ENCODE results near the gene ATP8B4. TPM values are rescaled to one million over a fixed set of nuclear protein-coding genes. Genes with fewer than 3 reads are reported as not detected.
A peak's percentile ranks its signal among the peaks of the same experiment; 100 is the strongest.

Gene ATP8B4
- total RNA-seq, 6 experiments from 2014 or later: 0.31 to 1.6 (median 0.91) TPM

GRCh38 chr15:50059203-50059772, 59.7 kb downstream of the ATP8B4 start:
- H3K27me3 Mint-ChIP-seq (ENCODE audit: insufficient read depth): no peaks in the 10 kb centered on the region; the same call in 1 of the 2 replicates

GRCh38 chr15:50057905-50058639, 61.0 kb downstream of the ATP8B4 start:
- DNase-seq: no peak
- Mint-ChIP-seq H3K27ac (peak overlapping the region; percentile 38), H3K27me3 (ENCODE audit: insufficient read depth) (no peaks in the 10 kb centered on the region; the same call in none of the 2 replicates)

More at GRCh38 chr15:50059203-50059772, 59.7 kb downstream of the ATP8B4 start:
- DNase-seq: no peak
- Mint-ChIP-seq H3K9me3 (no peaks in the 10 kb centered on the region), H3K27ac (no peak overlapping the region), H3K4me1 (ENCODE audit: low read depth) (peaks cover 33% of the 10 kb centered on the region), H3K4me3 (no peak overlapping the region), H3K36me3 (ENCODE audit: low read depth) (no peaks in the 10 kb centered on the region; the same call in 1 of the 2 replicates)
- TF ChIP-seq CTCF (IDR thresholded peaks at IDR 0.05): no peak

GRCh38 chr15:50057196-50057595, 61.8 kb downstream of the ATP8B4 start:
- Mint-ChIP-seq H3K4me3 (no peak overlapping the region), H3K36me3 (ENCODE audit: low read depth) (no peaks in the 10 kb centered on the region; the same call in 1 of the 2 replicates), H3K4me1 (ENCODE audit: low read depth) (peaks cover 51% of the 10 kb centered on the region), H3K27me3 (ENCODE audit: insufficient read depth) (no peaks in the 10 kb centered on the region; the same call in none of the 2 replicates), H3K9me3 (no peaks in the 10 kb centered on the region), H3K27ac (no peak overlapping the region)
- DNase-seq: no peak
- no peak for TF ChIP-seq CTCF (IDR thresholded peaks at IDR 0.05)

More at GRCh38 chr15:50057905-50058639, 61.0 kb downstream of the ATP8B4 start:
- no peak for TF ChIP-seq CTCF (IDR thresholded peaks at IDR 0.05)
- H3K4me3 Mint-ChIP-seq: no peak overlapping the region
- H3K4me1 Mint-ChIP-seq (ENCODE audit: low read depth): peaks cover 42% of the 10 kb centered on the region
- H3K9me3 Mint-ChIP-seq: no peaks in the 10 kb centered on the region
- H3K36me3 Mint-ChIP-seq (ENCODE audit: low read depth): no peaks in the 10 kb centered on the region; the same call in 1 of the 2 replicates

GRCh38 chr15:50055750-50056157, 63.3 kb downstream of the ATP8B4 start:
- DNase-seq: no peak
- TF ChIP-seq CTCF (IDR thresholded peaks at IDR 0.05): no peak
- H3K27ac Mint-ChIP-seq: peak overlapping the region; percentile 91
- no peaks in the 10 kb centered on the region; the same call in none of the 2 replicates for H3K27me3 Mint-ChIP-seq (ENCODE audit: insufficient read depth)
- H3K36me3 Mint-ChIP-seq (ENCODE audit: low read depth): no peaks in the 10 kb centered on the region; the same call in 1 of the 2 replicates
- H3K4me3 Mint-ChIP-seq: peak overlapping the region; percentile 85
- peaks cover 65% of the 10 kb centered on the region for H3K4me1 Mint-ChIP-seq (ENCODE audit: low read depth)
- H3K9me3 Mint-ChIP-seq: no peaks in the 10 kb centered on the region

GRCh38 chr15:50055332-50055731, 63.7 kb downstream of the ATP8B4 start:
- Mint-ChIP-seq H3K9me3 (no peaks in the 10 kb centered on the region), H3K36me3 (ENCODE audit: low read depth) (no peaks in the 10 kb centered on the region; the same call in 1 of the 2 replicates), H3K27me3 (ENCODE audit: insufficient read depth) (no peaks in the 10 kb centered on the region; the same call in none of the 2 replicates), H3K4me3 (peak overlapping the region; percentile 85), H3K27ac (peak overlapping the region; percentile 91), H3K4me1 (ENCODE audit: low read depth) (peaks cover 66% of the 10 kb centered on the region)
- TF ChIP-seq CTCF (IDR thresholded peaks at IDR 0.05): no peak
- DNase-seq: peak; percentile 80

Data from HFFc6 (cell line).